ENCODE results near the gene EGFR.

Gene EGFR

GRCh38 chr7:55013851-55014250 lies 5.0 kb upstream of the EGFR start:
- DNase-seq (ENCODE audit: low read depth in 2 of 2), result no peak

- no peak for DNase-seq (ENCODE audit: low read depth in 2 of 2)
These were observed 2.6 kb upstream of the EGFR start for GRCh38 chr7:55016061-55016745.

- no peak for DNase-seq (ENCODE audit: low read depth in 2 of 2)
These were observed 2.1 kb upstream of the EGFR start for GRCh38 chr7:55016746-55017090.

- DNase-seq (ENCODE audit: low read depth in 2 of 2), result no peak
These were observed 976 bp upstream of the EGFR start for GRCh38 chr7:55017841-55018240.

- no peak for DNase-seq (ENCODE audit: low read depth in 2 of 2)
These were observed 424 bp downstream of the EGFR start for GRCh38 chr7:55019191-55019690.

GRCh38 chr7:55019691-55020465 lies 1.1 kb downstream of the EGFR start:
- no peak for DNase-seq (ENCODE audit: low read depth in 2 of 2)

GRCh38 chr7:55020466-55020871 lies 1.7 kb downstream of the EGFR start:
- no peak for DNase-seq (ENCODE audit: low read depth in 2 of 2)

GRCh38 chr7:55021053-55021452 lies 2.2 kb downstream of the EGFR start:
- DNase-seq (ENCODE audit: low read depth in 2 of 2), result no peak

- no peak for DNase-seq (ENCODE audit: low read depth in 2 of 2)
These were observed 3.5 kb downstream of the EGFR start for GRCh38 chr7:55022002-55022985.

GRCh38 chr7:55023841-55024505 lies 5.2 kb downstream of the EGFR start:
- DNase-seq (ENCODE audit: low read depth in 2 of 2), result no peak

- DNase-seq (ENCODE audit: low read depth in 2 of 2), result no peak
These were observed 6.0 kb downstream of the EGFR start for GRCh38 chr7:55024776-55025175.

GRCh38 chr7:55026086-55026790 lies 7.4 kb downstream of the EGFR start:
- DNase-seq (ENCODE audit: low read depth in 2 of 2), result no peak

- no peak for DNase-seq (ENCODE audit: low read depth in 2 of 2)
These were observed 8.2 kb downstream of the EGFR start for GRCh38 chr7:55026867-55027490.

- DNase-seq (ENCODE audit: low read depth in 2 of 2), result no peak
These were observed 9.2 kb downstream of the EGFR start for GRCh38 chr7:55028011-55028410.

GRCh38 chr7:55030314-55030713 lies 11.5 kb downstream of the EGFR start:
- no peak for DNase-seq (ENCODE audit: low read depth in 2 of 2)

- no peak for DNase-seq (ENCODE audit: low read depth in 2 of 2)
These were observed 12.3 kb downstream of the EGFR start for GRCh38 chr7:55031075-55031474.

- DNase-seq (ENCODE audit: low read depth in 2 of 2), result no peak
These were observed 13.4 kb downstream of the EGFR start for GRCh38 chr7:55032069-55032699.

- DNase-seq (ENCODE audit: low read depth in 2 of 2), result no peak
These were observed 14.5 kb downstream of the EGFR start for GRCh38 chr7:55033236-55033846.

- DNase-seq (ENCODE audit: low read depth in 2 of 2), result no peak
These were observed 16.0 kb downstream of the EGFR start for GRCh38 chr7:55034776-55035175.

Data from stimulated activated CD8-positive, alpha-beta memory T cell treated with anti-CD3 and anti-CD28 coated beads, Interleukin-2, amount 100 ng/mL, for 48 hours (primary cell).